Measurements from ENCODE around the gene KLHL3. TPM values are rescaled to one million over a fixed set of nuclear protein-coding genes. Genes with fewer than 3 reads are reported as not detected.

The KLHL3 gene
- total and polyA plus RNA-seq, 5 donors: 13.1 to 57.7 (median 40.2) TPM

DNA sequence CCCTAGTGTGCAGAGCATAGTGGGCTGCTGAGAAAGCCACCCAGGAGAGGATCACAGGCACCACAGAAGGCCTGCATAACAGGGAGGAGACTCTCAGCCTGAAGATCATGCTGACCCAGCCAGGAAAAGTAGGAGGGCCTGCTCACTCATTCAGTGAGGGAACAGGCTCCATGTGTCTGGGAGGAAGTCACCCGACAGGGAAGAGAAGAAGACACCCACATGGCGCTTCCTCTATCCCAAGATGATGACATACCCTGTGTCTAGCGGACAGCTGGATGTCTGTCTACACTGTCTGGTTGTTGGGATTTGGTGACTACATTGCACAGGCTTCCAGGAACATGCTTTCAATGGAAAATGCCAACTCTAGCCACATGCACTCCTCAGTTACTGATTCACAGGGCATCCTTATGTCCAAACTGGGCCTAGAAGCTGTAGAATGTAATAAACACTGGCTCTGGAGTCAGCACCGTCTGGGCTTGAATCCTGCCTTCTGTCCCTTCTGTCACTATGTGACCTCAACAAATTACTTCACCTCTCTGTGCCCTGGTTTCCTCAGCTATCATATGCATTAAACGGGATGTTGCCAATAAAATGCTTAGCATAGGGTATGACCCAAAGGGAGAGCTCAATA is 47.6 kb downstream of the KLHL3 start:
- H3K4me1 ChIP-seq (ENCODE audit: control insufficient read depth, insufficient read depth, low read length): peaks cover 4% of the 10 kb centered on the region
- WGBS: 66% methylated on average over 5 of the region's 5 CpGs
- H3K4me3 ChIP-seq (ENCODE audit: low read length): no peak overlapping the region
- ATAC-seq (peak in 1 of 2 donors; percentile 21), DNase-seq (no peak)
- no peaks in the 10 kb centered on the region for H3K9me3 ChIP-seq (ENCODE audit: control insufficient read depth, low read length)
- no peaks in the 10 kb centered on the region for H3K27me3 ChIP-seq (ENCODE audit: control insufficient read depth, insufficient read depth)
- no peak overlapping the region for H3K27ac ChIP-seq (ENCODE audit: low read length)
- intact Hi-C loops (cut with DNase I): no loop called here

GRCh38 chr5:137684761-137685160 is 51.1 kb downstream of the KLHL3 start:
- Histone ChIP-seq H3K27me3 (ENCODE audit: control insufficient read depth, insufficient read depth) (no peaks in the 10 kb centered on the region), H3K9me3 (ENCODE audit: control insufficient read depth, low read length) (no peaks in the 10 kb centered on the region), H3K4me3 (ENCODE audit: low read length) (no peak overlapping the region), H3K27ac (ENCODE audit: low read length) (no peak overlapping the region), H3K4me1 (ENCODE audit: control insufficient read depth, insufficient read depth, low read length) (peaks cover 4% of the 10 kb centered on the region)
- intact Hi-C loops (cut with DNase I): no loop called here
- DNase-seq (no peak), ATAC-seq (no peak)
- WGBS: 69% methylated on average over 3 of the region's 3 CpGs

DNA sequence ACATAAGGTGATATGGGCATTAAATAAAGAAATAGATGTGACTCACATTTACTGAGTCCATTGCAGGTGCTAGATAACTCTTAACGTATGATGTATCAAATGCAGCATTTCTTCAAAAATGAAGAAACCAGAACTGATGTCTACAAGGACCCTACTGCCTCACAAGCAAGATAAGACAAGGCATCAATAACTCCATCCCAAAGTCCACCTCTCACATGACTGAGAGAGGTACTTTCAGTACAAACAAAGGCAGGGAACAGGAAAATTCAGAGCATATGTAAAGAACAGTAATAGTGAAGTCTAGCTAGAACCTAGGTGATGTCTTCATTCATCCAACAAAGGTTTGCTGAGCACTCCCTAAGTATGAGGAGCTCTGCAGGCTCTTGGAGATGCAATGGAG is 54.7 kb downstream of the KLHL3 start:
- Histone ChIP-seq H3K4me1 (ENCODE audit: control insufficient read depth, insufficient read depth, low read length) (peaks cover 4% of the 10 kb centered on the region), H3K27ac (ENCODE audit: low read length) (no peak overlapping the region), H3K4me3 (ENCODE audit: low read length) (no peak overlapping the region), H3K27me3 (ENCODE audit: control insufficient read depth, insufficient read depth) (no peaks in the 10 kb centered on the region), H3K9me3 (ENCODE audit: control insufficient read depth, low read length) (no peaks in the 10 kb centered on the region)
- intact Hi-C loops (cut with DNase I): no loop called here
- DNase-seq (no peak), ATAC-seq (no peak)
- 88% methylated on average over 1 of the region's 1 CpG for WGBS

DNA sequence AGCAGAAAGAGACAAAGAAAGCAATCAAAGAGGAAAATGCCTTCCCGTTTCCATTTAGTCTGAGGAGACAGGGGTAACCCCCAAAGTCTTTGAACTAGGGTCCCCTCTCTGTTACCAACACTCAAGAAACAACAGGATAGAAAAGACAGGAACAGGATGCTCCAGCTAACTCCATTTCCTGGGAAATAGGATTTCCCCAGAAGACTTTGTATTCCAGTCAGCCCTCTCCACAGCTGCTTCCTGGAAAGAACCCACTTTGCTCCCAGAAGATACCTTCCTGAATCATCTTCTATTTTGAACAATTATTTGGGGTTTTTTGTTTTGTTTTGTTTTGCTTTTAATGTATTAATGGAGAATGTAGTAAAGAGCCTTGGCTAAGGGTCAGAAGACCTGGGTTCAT is 56.0 kb downstream of the KLHL3 start:
- Histone ChIP-seq H3K9me3 (ENCODE audit: control insufficient read depth, low read length) (no peaks in the 10 kb centered on the region), H3K27ac (ENCODE audit: low read length) (no peak overlapping the region), H3K4me3 (ENCODE audit: low read length) (no peak overlapping the region), H3K4me1 (ENCODE audit: control insufficient read depth, insufficient read depth, low read length) (peaks cover 4% of the 10 kb centered on the region), H3K27me3 (ENCODE audit: control insufficient read depth, insufficient read depth) (no peaks in the 10 kb centered on the region)
- ATAC-seq: no peak
- intact Hi-C loops (cut with DNase I): no loop called here
- no peak for DNase-seq
- 76% methylated on average over 1 of the region's 1 CpG for WGBS

DNA sequence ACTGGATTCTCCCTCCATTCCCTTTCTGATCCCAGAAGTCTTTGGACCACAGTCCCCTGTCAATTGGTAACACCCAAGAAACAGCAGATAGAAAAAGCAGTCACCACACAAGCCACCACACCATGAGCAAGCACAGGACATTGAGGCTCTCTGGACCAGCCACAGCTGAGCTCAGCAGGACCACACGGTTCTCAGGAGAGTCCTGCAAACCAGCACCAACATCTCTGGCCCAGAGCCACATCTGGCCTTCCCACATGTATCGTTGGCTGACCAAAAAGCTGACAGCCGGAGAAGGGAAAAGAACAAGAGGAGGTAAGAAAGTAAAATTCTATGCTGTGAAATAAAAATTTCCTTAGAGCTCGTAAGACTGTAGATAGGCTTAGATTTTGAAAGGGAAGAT is 56.7 kb downstream of the KLHL3 start:
- Histone ChIP-seq H3K27me3 (ENCODE audit: control insufficient read depth, insufficient read depth) (no peaks in the 10 kb centered on the region), H3K4me3 (ENCODE audit: low read length) (no peak overlapping the region), H3K4me1 (ENCODE audit: control insufficient read depth, insufficient read depth, low read length) (peaks cover 4% of the 10 kb centered on the region), H3K27ac (ENCODE audit: low read length) (no peak overlapping the region), H3K9me3 (ENCODE audit: control insufficient read depth, low read length) (no peaks in the 10 kb centered on the region)
- intact Hi-C loops (cut with DNase I): no loop called here
- peak in 1 of 3 donors; percentile 59 for DNase-seq
- WGBS: 48% methylated on average over 4 of the region's 4 CpGs
- ATAC-seq: peak in 1 of 2 donors; percentile 41

GRCh38 chr5:137672881-137673280 is 63.0 kb downstream of the KLHL3 start:
- Histone ChIP-seq H3K4me3 (ENCODE audit: low read length) (no peak overlapping the region), H3K27me3 (ENCODE audit: control insufficient read depth, insufficient read depth) (no peaks in the 10 kb centered on the region), H3K9me3 (ENCODE audit: control insufficient read depth, low read length) (no peaks in the 10 kb centered on the region), H3K27ac (ENCODE audit: low read length) (no peak overlapping the region), H3K4me1 (ENCODE audit: control insufficient read depth, insufficient read depth, low read length) (no peaks in the 10 kb centered on the region)
- DNase-seq (no peak), ATAC-seq (no peak)
- intact Hi-C loops (cut with DNase I): no loop called here
- 71% methylated on average over 3 of the region's 3 CpGs for WGBS

- intact Hi-C loops (cut with DNase I): no loop called here
- WGBS: 82% methylated on average over 6 of the region's 6 CpGs
- Histone ChIP-seq H3K9me3 (ENCODE audit: control insufficient read depth, low read length) (no peaks in the 10 kb centered on the region), H3K4me3 (ENCODE audit: low read length) (no peak overlapping the region), H3K27ac (ENCODE audit: low read length) (no peak overlapping the region), H3K4me1 (ENCODE audit: control insufficient read depth, insufficient read depth, low read length) (peaks cover 3% of the 10 kb centered on the region), H3K27me3 (ENCODE audit: control insufficient read depth, insufficient read depth) (no peaks in the 10 kb centered on the region)
- DNase-seq (no peak), ATAC-seq (peak in 1 of 2 donors; percentile 25)
Observed at GRCh38 chr5:137672001-137672400, 63.9 kb downstream of the KLHL3 start.

DNA sequence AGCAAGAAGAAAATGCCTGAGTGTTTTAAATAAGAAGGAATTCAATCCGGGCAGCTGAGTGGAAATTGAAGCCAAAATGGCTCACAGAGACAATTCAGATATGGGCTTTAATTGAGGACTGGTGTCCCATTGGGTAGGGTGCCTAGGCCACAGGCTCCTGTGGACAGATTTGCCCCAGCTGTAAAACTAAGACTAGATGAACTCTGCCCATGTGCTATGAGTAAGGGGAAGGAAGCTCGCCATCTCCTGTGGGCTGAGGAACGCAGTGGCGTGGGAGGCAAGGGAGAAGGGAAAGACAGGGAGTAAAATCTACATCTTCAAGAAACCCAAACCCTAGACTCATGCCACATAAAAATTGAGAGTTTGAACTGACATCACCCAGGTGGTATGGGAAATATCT is 66.1 kb downstream of the KLHL3 start:
- H3K4me1 ChIP-seq (ENCODE audit: control insufficient read depth, insufficient read depth, low read length): peaks cover 9% of the 10 kb centered on the region
- intact Hi-C loops (cut with DNase I): no loop called here
- no peak overlapping the region for H3K27ac ChIP-seq (ENCODE audit: low read length)
- H3K9me3 ChIP-seq (ENCODE audit: control insufficient read depth, low read length): no peaks in the 10 kb centered on the region
- 93% methylated on average over 4 of the region's 4 CpGs for WGBS
- DNase-seq (no peak), ATAC-seq (no peak)
- H3K27me3 ChIP-seq (ENCODE audit: control insufficient read depth, insufficient read depth): no peaks in the 10 kb centered on the region
- H3K4me3 ChIP-seq (ENCODE audit: low read length): no peak overlapping the region

DNA sequence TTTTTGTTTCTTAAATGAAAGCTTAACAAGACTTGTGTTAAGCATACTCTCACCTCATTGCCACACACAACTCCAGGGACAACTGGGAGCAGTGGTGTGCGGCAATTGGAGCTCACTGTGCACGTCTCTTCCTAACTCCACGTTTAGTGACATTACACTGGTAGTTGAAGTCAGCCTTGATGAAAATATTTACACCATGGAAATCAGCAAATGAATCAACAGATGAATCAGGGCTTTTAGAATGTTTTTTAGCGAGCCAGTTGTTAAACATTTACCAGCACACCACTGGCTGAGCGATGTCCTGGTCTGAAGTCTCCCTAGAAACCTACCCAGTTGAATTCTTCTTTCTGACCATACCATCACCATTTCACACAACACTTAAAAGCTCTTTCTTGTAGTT is 67.3 kb downstream of the KLHL3 start:
- intact Hi-C loops (cut with DNase I): no loop called here
- 95% methylated on average over 5 of the region's 5 CpGs for WGBS

GRCh38 chr5:137667341-137667740 is 68.5 kb downstream of the KLHL3 start:
- Histone ChIP-seq H3K4me1 (ENCODE audit: control insufficient read depth, insufficient read depth, low read length) (peaks cover 9% of the 10 kb centered on the region), H3K9me3 (ENCODE audit: control insufficient read depth, low read length) (no peaks in the 10 kb centered on the region), H3K4me3 (ENCODE audit: low read length) (no peak overlapping the region), H3K27me3 (ENCODE audit: control insufficient read depth, insufficient read depth) (no peaks in the 10 kb centered on the region), H3K27ac (ENCODE audit: low read length) (peak overlapping the region; percentile 30)
- DNase-seq (no peak), ATAC-seq (no peak)
- intact Hi-C loops (cut with DNase I): no loop called here

More for the DNA sequence above, 67.3 kb downstream of the KLHL3 start:
- DNase-seq (no peak), ATAC-seq (no peak)
- Histone ChIP-seq H3K9me3 (ENCODE audit: control insufficient read depth, low read length) (no peaks in the 10 kb centered on the region), H3K27me3 (ENCODE audit: control insufficient read depth, insufficient read depth) (no peaks in the 10 kb centered on the region), H3K4me3 (ENCODE audit: low read length) (no peak overlapping the region), H3K27ac (ENCODE audit: low read length) (no peak overlapping the region), H3K4me1 (ENCODE audit: control insufficient read depth, insufficient read depth, low read length) (peaks cover 9% of the 10 kb centered on the region)

GRCh38 chr5:137666901-137667300 is 69.0 kb downstream of the KLHL3 start:
- H3K4me3 ChIP-seq (ENCODE audit: low read length): no peak overlapping the region
- H3K27ac ChIP-seq (ENCODE audit: low read length): peak overlapping the region; percentile 82
- DNase-seq (no peak), ATAC-seq (no peak)
- H3K9me3 ChIP-seq (ENCODE audit: control insufficient read depth, low read length): no peaks in the 10 kb centered on the region
- H3K4me1 ChIP-seq (ENCODE audit: control insufficient read depth, insufficient read depth, low read length): peaks cover 9% of the 10 kb centered on the region
- intact Hi-C loops (cut with DNase I): no loop called here
- WGBS: 46% methylated on average over 2 of the region's 2 CpGs
- no peaks in the 10 kb centered on the region for H3K27me3 ChIP-seq (ENCODE audit: control insufficient read depth, insufficient read depth)

- H3K4me1 ChIP-seq (ENCODE audit: control insufficient read depth, insufficient read depth, low read length): peaks cover 9% of the 10 kb centered on the region
- no peaks in the 10 kb centered on the region for H3K27me3 ChIP-seq (ENCODE audit: control insufficient read depth, insufficient read depth)
- H3K4me3 ChIP-seq (ENCODE audit: low read length): no peak overlapping the region
- no peak for DNase-seq
- no peaks in the 10 kb centered on the region for H3K9me3 ChIP-seq (ENCODE audit: control insufficient read depth, low read length)
- intact Hi-C loops (cut with DNase I): no loop called here
- whole genome bisulfite sequencing: 31% methylated on average over 3 of the region's 3 CpGs
- ATAC-seq: peak; percentile 81 to 89
- H3K27ac ChIP-seq (ENCODE audit: low read length): peak overlapping the region; percentile 82
Observed at GRCh38 chr5:137666461-137666850, 69.4 kb downstream of the KLHL3 start.

All from right cardiac atrium (tissue), 5 donors.